Nephron progenitor cell (in vitro differentiated cells): ENCODE measurements around the gene TSPAN12.

Experiments used
- DNase-seq: peaks from one replicate; pipeline ENCODE4 v3.0.0; 2021
- H3K27ac Mint-ChIP-seq: 2 replicates; pipeline ENCODE4 v1.8.0; 2021; ENCODE audit warnings: mild to moderate bottlenecking, moderate library complexity, mixed read lengths
- H3K27me3 Mint-ChIP-seq: 2 replicates; pipeline ENCODE4 v1.8.0; 2021; ENCODE audit warnings: mild to moderate bottlenecking, low read depth, mixed read lengths; ENCODE audit not compliant: poor library complexity
- H3K36me3 Mint-ChIP-seq: 2 replicates; pipeline ENCODE4 v1.8.0; 2021; ENCODE audit warnings: low read depth, mixed read lengths
- H3K4me1 Mint-ChIP-seq: 2 replicates; pipeline ENCODE4 v1.8.0; 2021; ENCODE audit warnings: mixed read lengths
- H3K4me3 Mint-ChIP-seq: 2 replicates; pipeline ENCODE4 v1.8.0; 2021; ENCODE audit warnings: mild to moderate bottlenecking, moderate library complexity, mixed read lengths
- H3K9me3 Mint-ChIP-seq: 2 replicates; pipeline ENCODE4 v1.8.0; 2021; ENCODE audit warnings: mild to moderate bottlenecking, moderate library complexity, mixed read lengths
- CTCF ChIP-seq: fragments of 200-600 bp; sonication (generic); IDR thresholded peaks from 2 replicates; pipeline ENCODE4 v1.5.0; 2021; ENCODE audit warnings: antibody characterized with exemption

TSPAN12 gene

DNA sequence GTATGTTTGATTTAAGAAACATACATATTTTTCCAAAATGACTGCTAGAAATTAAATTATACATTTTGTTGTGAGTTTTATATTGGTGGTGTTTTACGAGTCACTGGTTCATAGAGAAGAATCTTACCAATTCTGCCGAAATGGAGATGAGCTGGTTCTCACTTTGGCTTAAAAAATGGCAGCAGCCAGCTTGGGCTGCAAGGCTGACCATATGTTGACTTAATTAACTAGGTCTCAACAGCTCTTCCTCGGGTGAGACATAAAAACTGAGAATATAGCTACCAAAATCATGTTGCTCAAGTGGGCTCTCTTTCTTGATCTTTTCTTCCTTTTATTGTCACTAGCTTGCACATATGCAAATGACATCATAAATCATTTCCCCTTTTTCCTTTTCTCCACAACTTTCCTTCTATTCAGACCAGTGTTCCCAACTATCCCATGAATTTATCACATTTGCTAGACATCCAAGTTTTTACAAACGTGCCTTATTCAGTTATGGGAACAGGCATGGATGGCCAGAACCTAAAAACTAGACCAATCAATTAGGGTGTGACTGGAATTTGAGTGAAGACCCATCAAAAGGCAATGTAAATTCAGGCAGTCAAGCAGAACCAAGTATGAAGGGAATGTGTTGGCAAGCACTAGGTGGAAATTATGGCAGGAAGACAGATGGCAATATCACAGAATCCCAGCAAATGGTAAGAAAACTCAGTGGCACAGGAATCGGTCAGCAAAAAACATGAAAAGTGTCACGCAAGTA is 6.4 kb upstream of the TSPAN12 start:
- DNase-seq, result no peak
- Mint-ChIP-seq H3K4me1 (peaks cover 36% of the 10 kb centered on the region), H3K36me3 (no peaks in the 10 kb centered on the region), H3K4me3 (no peak overlapping the region), H3K9me3 (no peaks in the 10 kb centered on the region), H3K27me3 (no peaks in the 10 kb centered on the region), H3K27ac (no peak overlapping the region)
- no peak for TF ChIP-seq CTCF

- no peak for TF ChIP-seq CTCF
- Mint-ChIP-seq H3K9me3 (no peaks in the 10 kb centered on the region), H3K36me3 (no peaks in the 10 kb centered on the region), H3K27ac (no peak overlapping the region), H3K4me3 (no peak overlapping the region), H3K4me1 (peaks cover 49% of the 10 kb centered on the region), H3K27me3 (no peaks in the 10 kb centered on the region)
- no peak for DNase-seq
Measured at GRCh38 chr7:120862987-120863590, 5.1 kb upstream of the TSPAN12 start.

- H3K27ac Mint-ChIP-seq, result no peak overlapping the region
- TF ChIP-seq CTCF, result no peak
- no peaks in the 10 kb centered on the region for H3K9me3 Mint-ChIP-seq
- no peaks in the 10 kb centered on the region for H3K27me3 Mint-ChIP-seq
- no peak overlapping the region for H3K4me3 Mint-ChIP-seq
- no peak for DNase-seq
- H3K4me1 Mint-ChIP-seq, result peaks cover 62% of the 10 kb centered on the region
- peaks cover 2% of the 10 kb centered on the region for H3K36me3 Mint-ChIP-seq
Measured at GRCh38 chr7:120860156-120860555, 2.2 kb upstream of the TSPAN12 start.

GRCh38 chr7:120859459-120859858 is 1.5 kb upstream of the TSPAN12 start:
- TF ChIP-seq CTCF, result no peak
- Mint-ChIP-seq H3K4me1 (peaks cover 64% of the 10 kb centered on the region), H3K27me3 (no peaks in the 10 kb centered on the region), H3K27ac (no peak overlapping the region), H3K36me3 (peaks cover 9% of the 10 kb centered on the region), H3K9me3 (no peaks in the 10 kb centered on the region), H3K4me3 (no peak overlapping the region)
- no peak for DNase-seq

- Mint-ChIP-seq H3K27ac (peak overlapping the region; percentile 97), H3K4me3 (peak overlapping the region; percentile 99), H3K9me3 (no peaks in the 10 kb centered on the region), H3K27me3 (no peaks in the 10 kb centered on the region), H3K4me1 (peaks cover 56% of the 10 kb centered on the region), H3K36me3 (peaks cover 23% of the 10 kb centered on the region)
- no peak for TF ChIP-seq CTCF
- DNase-seq, result peak; percentile 77
Measured at GRCh38 chr7:120856621-120857352, 1.2 kb downstream of the TSPAN12 start.
